Trophoblast cell (in vitro differentiated cells and primary cell): ENCODE results near the gene CFAP57.

Experiments
- DNase-seq, 2 donors: peaks; one replicate each; pipeline ENCODE4 v3.0.0-alpha.2; 2016
- H2AFZ ChIP-seq: 2 replicates; pipeline ENCODE4 v1.6.1; 2013; ENCODE audit warnings: low read length, moderate library complexity, mild to moderate bottlenecking; ENCODE audit not compliant: insufficient read depth, poor library complexity
- H2AK5ac ChIP-seq: 2 replicates; pipeline ENCODE4 v1.6.1; 2013; ENCODE audit warnings: mild to moderate bottlenecking, low read length
- H2BK120ac ChIP-seq: 2 replicates; pipeline ENCODE4 v1.6.1; 2013; ENCODE audit warnings: low read length, mild to moderate bottlenecking, moderate library complexity; ENCODE audit not compliant: insufficient read depth, poor library complexity
- H2BK12ac ChIP-seq: 2 replicates; pipeline ENCODE4 v1.6.1; 2013; ENCODE audit warnings: mild to moderate bottlenecking, low read length, moderate library complexity
- H2BK5ac ChIP-seq: 2 replicates; pipeline ENCODE4 v1.6.1; 2013; ENCODE audit warnings: low read length, low read depth, moderate library complexity, mild to moderate bottlenecking; ENCODE audit not compliant: poor library complexity
- H3K14ac ChIP-seq: 2 replicates; pipeline ENCODE4 v1.6.1; 2013; ENCODE audit warnings: mild to moderate bottlenecking, low read length
- H3K18ac ChIP-seq: 2 replicates; pipeline ENCODE4 v1.6.1; 2013; ENCODE audit warnings: mild to moderate bottlenecking, low read length
- H3K23ac ChIP-seq: 2 replicates; pipeline ENCODE4 v1.6.1; 2013; ENCODE audit warnings: low read length
- H3K27ac ChIP-seq: 2 replicates; pipeline ENCODE4 v1.5.1; 2013; ENCODE audit warnings: low read depth, mild to moderate bottlenecking, inconsistent platforms, low read length, moderate library complexity
- H3K27me3 ChIP-seq: 2 replicates; pipeline ENCODE4 v1.6.1; 2013; ENCODE audit warnings: inconsistent platforms, mild to moderate bottlenecking, low read length, moderate library complexity; ENCODE audit not compliant: insufficient read depth
- H3K36me3 ChIP-seq, 2 experiments: 1 replicate in 1 of 2; 2 replicates in 1 of 2; pipeline ENCODE4 v1.6.1; 2013; ENCODE audit warnings: low read length in 2 of 2, mild to moderate bottlenecking in 2 of 2, moderate library complexity in 1 of 2; ENCODE audit not compliant: insufficient read depth in 2 of 2, control insufficient read depth in 1 of 2
- H3K4ac ChIP-seq: 2 replicates; pipeline ENCODE4 v1.6.1; 2013; ENCODE audit warnings: low read depth, mild to moderate bottlenecking, low read length, moderate library complexity
- H3K4me1 ChIP-seq, 2 experiments: 1 replicate in 1 of 2; 2 replicates in 1 of 2; pipeline ENCODE4 v1.6.1; 2013; ENCODE audit warnings: low read length in 2 of 2, mild to moderate bottlenecking in 2 of 2, moderate library complexity in 1 of 2; ENCODE audit not compliant: insufficient read depth in 2 of 2, control insufficient read depth in 1 of 2
- H3K4me2 ChIP-seq: 2 replicates; pipeline ENCODE4 v1.6.1; 2013; ENCODE audit warnings: inconsistent platforms, mild to moderate bottlenecking, low read length, moderate library complexity
- H3K4me3 ChIP-seq: 2 replicates; pipeline ENCODE4 v1.5.1; 2013; ENCODE audit warnings: mild to moderate bottlenecking, low read depth, low read length, inconsistent platforms
- H3K79me1 ChIP-seq: one replicate; pipeline ENCODE4 v1.6.1; 2013; ENCODE audit warnings: low read length
- H3K79me2 ChIP-seq: 2 replicates; pipeline ENCODE4 v1.6.1; 2013; ENCODE audit warnings: low read length, mild to moderate bottlenecking; ENCODE audit not compliant: control insufficient read depth, insufficient read depth, poor library complexity
- H3K9ac ChIP-seq: 2 replicates; pipeline ENCODE4 v1.6.1; 2013; ENCODE audit warnings: mild to moderate bottlenecking, low read length
- H3K9me3 ChIP-seq: 2 replicates; pipeline ENCODE4 v1.6.1; 2013; ENCODE audit warnings: low read depth, mild to moderate bottlenecking, control low read depth, inconsistent platforms, low read length; ENCODE audit not compliant: insufficient read depth
- H4K12ac ChIP-seq: 2 replicates; pipeline ENCODE4 v1.6.1; 2013; ENCODE audit warnings: low read depth, mild to moderate bottlenecking, low read length, moderate library complexity
- H4K8ac ChIP-seq: 2 replicates; pipeline ENCODE4 v1.6.1; 2013; ENCODE audit warnings: low read depth, mild to moderate bottlenecking, low read length, moderate library complexity
- H4K91ac ChIP-seq: one replicate; pipeline ENCODE4 v1.6.1; 2013; ENCODE audit warnings: low read depth, mild to moderate bottlenecking, low read length, moderate library complexity
- WGBS: extraction: QIAGEN DNeasy Blood & Tissue Kit; methylation state at CpG from one replicate; pipeline ENCODE4 v1.1.7; 2013; ENCODE audit warnings: missing lambda C conversion rate; ENCODE audit not compliant: insufficient read length, insufficient coverage; ENCODE audit errors: extremely low coverage; 5-methylcytosine and 5-hydroxymethylcytosine counted together

The CFAP57 gene

GRCh38 chr1:43238991-43239469 lies 66.9 kb downstream of the CFAP57 start:
- no peak overlapping the region for H4K8ac ChIP-seq
- H3K4me1 ChIP-seq, result peaks cover 0 to 6% of the 10 kb centered on the region in 2 experiments
- no peak overlapping the region for H3K18ac ChIP-seq
- WGBS, result no CpG with 5 or more reads among the region's 3 CpGs
- no peaks in the 10 kb centered on the region for H3K79me2 ChIP-seq
- no peak overlapping the region for H3K23ac ChIP-seq
- H3K79me1 ChIP-seq, result no peaks in the 10 kb centered on the region
- H3K4me3 ChIP-seq, result no peak overlapping the region
- H3K9ac ChIP-seq, result no peak overlapping the region
- peaks cover 2% of the 10 kb centered on the region for H3K9me3 ChIP-seq
- H2BK5ac ChIP-seq, result no peak overlapping the region
- no peak overlapping the region for H3K4me2 ChIP-seq
- no peak overlapping the region for H4K91ac ChIP-seq
- no peak overlapping the region for H2BK12ac ChIP-seq
- no peak overlapping the region for H4K12ac ChIP-seq
- H2BK120ac ChIP-seq, result no peak overlapping the region
- no peaks in the 10 kb centered on the region for H3K36me3 ChIP-seq
- no peak overlapping the region for H3K4ac ChIP-seq
- no peak overlapping the region for H2AFZ ChIP-seq
- no peak for DNase-seq
- no peak overlapping the region for H3K14ac ChIP-seq
- no peak overlapping the region for H3K27ac ChIP-seq
- no peak overlapping the region for H2AK5ac ChIP-seq
- H3K27me3 ChIP-seq, result no peaks in the 10 kb centered on the region

- H2BK5ac ChIP-seq, result no peak overlapping the region
- no CpG with 5 or more reads among the region's 3 CpGs for WGBS
- no peak overlapping the region for H4K8ac ChIP-seq
- no peaks in the 10 kb centered on the region for H3K27me3 ChIP-seq
- H2BK12ac ChIP-seq, result no peak overlapping the region
- no peaks in the 10 kb centered on the region for H3K79me1 ChIP-seq
- H2BK120ac ChIP-seq, result no peak overlapping the region
- H3K23ac ChIP-seq, result no peak overlapping the region
- no peak overlapping the region for H3K4ac ChIP-seq
- H3K4me2 ChIP-seq, result no peak overlapping the region
- H3K9me3 ChIP-seq, result no peaks in the 10 kb centered on the region
- H3K36me3 ChIP-seq, result no peaks in the 10 kb centered on the region
- no peak overlapping the region for H3K14ac ChIP-seq
- H3K4me1 ChIP-seq, result peaks cover 0 to 6% of the 10 kb centered on the region in 2 experiments
- no peak for DNase-seq
- no peak overlapping the region for H3K18ac ChIP-seq
- H2AK5ac ChIP-seq, result no peak overlapping the region
- no peak overlapping the region for H3K4me3 ChIP-seq
- H4K12ac ChIP-seq, result no peak overlapping the region
- no peaks in the 10 kb centered on the region for H3K79me2 ChIP-seq
- no peak overlapping the region for H4K91ac ChIP-seq
- no peak overlapping the region for H2AFZ ChIP-seq
- no peak overlapping the region for H3K9ac ChIP-seq
- no peak overlapping the region for H3K27ac ChIP-seq
Measured at GRCh38 chr1:43239484-43239883, 67.4 kb downstream of the CFAP57 start.

DNA sequence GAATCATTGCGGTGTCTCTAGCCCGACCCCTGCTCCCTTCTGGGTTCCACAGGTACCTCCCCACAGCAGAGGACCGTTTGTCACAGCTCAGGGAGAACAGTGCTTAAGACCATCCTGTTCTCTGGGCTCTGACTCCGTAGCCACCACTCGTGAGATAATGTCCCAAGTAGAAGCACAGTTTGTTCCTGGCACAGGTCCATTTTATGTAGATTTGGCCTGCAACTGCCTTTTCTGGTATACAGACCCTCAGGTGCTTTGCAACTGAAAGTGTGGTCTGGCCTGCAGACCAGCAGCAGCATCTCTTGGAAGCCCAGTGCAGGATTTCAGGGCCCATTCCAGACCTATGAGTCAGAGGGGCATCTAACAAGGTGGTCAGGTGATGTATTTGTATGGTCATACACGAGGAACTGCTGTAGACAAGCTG lies 69.3 kb downstream of the CFAP57 start:
- DNase-seq, result peak; percentile 80 to 88
- no peak overlapping the region for H3K4me3 ChIP-seq
- H3K4ac ChIP-seq, result no peak overlapping the region
- no CpG with 5 or more reads among the region's 6 CpGs for WGBS
- no peak overlapping the region for H2BK120ac ChIP-seq
- H3K36me3 ChIP-seq, result no peaks in the 10 kb centered on the region
- H3K79me1 ChIP-seq, result no peaks in the 10 kb centered on the region
- H3K27ac ChIP-seq, result no peak overlapping the region
- H4K12ac ChIP-seq, result no peak overlapping the region
- H3K9me3 ChIP-seq, result peaks cover 2% of the 10 kb centered on the region
- H3K18ac ChIP-seq, result no peak overlapping the region
- H2BK5ac ChIP-seq, result no peak overlapping the region
- H3K4me2 ChIP-seq, result peak overlapping the region; percentile 6
- no peaks in the 10 kb centered on the region for H3K27me3 ChIP-seq
- H2BK12ac ChIP-seq, result no peak overlapping the region
- no peak overlapping the region for H4K8ac ChIP-seq
- H3K14ac ChIP-seq, result no peak overlapping the region
- H2AFZ ChIP-seq, result no peak overlapping the region
- no peak overlapping the region for H3K23ac ChIP-seq
- H3K9ac ChIP-seq, result no peak overlapping the region
- H3K4me1 ChIP-seq, result peaks cover 0 to 6% of the 10 kb centered on the region in 2 experiments
- no peak overlapping the region for H2AK5ac ChIP-seq
- H3K79me2 ChIP-seq, result no peaks in the 10 kb centered on the region
- H4K91ac ChIP-seq, result no peak overlapping the region

- H2BK12ac ChIP-seq, result no peak overlapping the region
- H3K79me2 ChIP-seq, result no peaks in the 10 kb centered on the region
- H2AK5ac ChIP-seq, result no peak overlapping the region
- H4K91ac ChIP-seq, result no peak overlapping the region
- H2BK120ac ChIP-seq, result no peak overlapping the region
- no peak overlapping the region for H3K4me2 ChIP-seq
- peaks cover 2% of the 10 kb centered on the region for H3K9me3 ChIP-seq
- H3K9ac ChIP-seq, result no peak overlapping the region
- H4K12ac ChIP-seq, result no peak overlapping the region
- no peak overlapping the region for H3K23ac ChIP-seq
- no peak overlapping the region for H3K27ac ChIP-seq
- H2AFZ ChIP-seq, result no peak overlapping the region
- no peak overlapping the region for H3K14ac ChIP-seq
- H3K79me1 ChIP-seq, result no peaks in the 10 kb centered on the region
- WGBS, result no CpG with 5 or more reads among the region's 6 CpGs
- no peak overlapping the region for H4K8ac ChIP-seq
- no peak for DNase-seq
- H2BK5ac ChIP-seq, result no peak overlapping the region
- H3K18ac ChIP-seq, result no peak overlapping the region
- H3K4me3 ChIP-seq, result no peak overlapping the region
- H3K27me3 ChIP-seq, result no peaks in the 10 kb centered on the region
- H3K4ac ChIP-seq, result no peak overlapping the region
- H3K4me1 ChIP-seq, result peaks cover 0 to 6% of the 10 kb centered on the region in 2 experiments
- no peaks in the 10 kb centered on the region for H3K36me3 ChIP-seq
Measured at GRCh38 chr1:43243299-43243698, 71.2 kb downstream of the CFAP57 start.
